Iris pigment epithelial cell (primary cell): ENCODE results near the gene SMAD6.

Experiments
- DNase-seq: peaks from one replicate; pipeline ENCODE4 v3.0.0-alpha.2; 2011; ENCODE audit warnings: low read depth

Gene SMAD6

GRCh38 chr15:66721020-66721419, 19.0 kb downstream of the SMAD6 start:
- DNase-seq: no peak

GRCh38 chr15:66721501-66721937, 19.5 kb downstream of the SMAD6 start:
- DNase-seq: peak; percentile 63

DNA sequence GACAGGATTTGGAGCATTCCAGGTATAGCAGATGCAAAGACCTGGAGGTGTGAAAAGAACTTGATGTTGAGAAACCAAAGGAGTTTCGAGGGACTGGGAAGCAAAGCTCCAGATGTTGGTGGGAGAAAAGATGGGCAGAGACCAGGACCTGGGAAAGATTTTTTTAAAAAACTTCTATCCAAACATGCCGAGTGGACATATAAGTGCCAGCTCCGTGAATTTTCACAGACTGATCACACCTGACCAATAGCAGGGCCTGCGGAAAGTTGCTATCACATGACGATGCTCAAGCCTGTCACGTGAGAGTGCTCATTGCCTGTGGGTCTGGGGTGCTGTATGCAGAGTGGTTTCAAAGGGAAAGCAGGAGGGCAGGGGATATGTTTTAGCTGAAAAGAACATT, 19.9 kb downstream of the SMAD6 start:
- DNase-seq: no peak

DNA sequence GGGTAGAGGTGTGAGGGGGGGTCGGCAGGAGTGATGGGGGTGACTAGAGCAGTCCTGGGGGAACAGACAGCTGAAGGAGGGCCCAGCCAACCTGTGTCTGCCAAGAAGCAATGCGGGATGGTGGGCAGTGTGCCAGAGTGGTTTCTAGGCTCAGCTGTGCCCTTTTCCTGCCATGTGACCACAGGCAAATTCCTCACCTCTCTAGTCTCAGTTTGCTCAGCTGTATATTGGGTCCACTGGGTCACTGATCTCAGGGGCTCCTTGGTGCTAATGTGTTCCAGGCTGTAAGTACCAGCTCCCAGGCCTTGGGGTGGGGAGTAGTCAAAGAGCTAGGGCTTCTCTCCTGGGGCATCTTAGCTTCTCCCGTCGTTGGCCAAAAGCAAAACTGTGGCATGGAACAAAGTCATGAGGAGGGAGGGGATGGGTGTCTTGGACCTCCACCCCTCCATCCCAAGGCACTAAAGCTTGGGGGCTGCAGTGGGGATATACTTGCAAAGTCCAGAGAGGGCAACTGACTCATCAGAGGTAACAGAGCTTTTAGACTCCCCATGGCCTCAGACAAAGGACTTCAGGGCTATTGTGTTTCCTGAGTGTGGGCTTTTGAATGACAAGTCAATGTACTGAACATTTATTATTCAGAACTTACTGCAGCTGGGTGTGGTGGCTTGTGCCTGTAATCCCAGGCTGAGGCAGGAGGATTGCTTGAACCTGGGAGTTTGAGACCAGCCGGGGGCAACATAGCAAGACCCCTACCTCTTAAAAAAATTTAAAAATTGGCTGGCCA, 20.9 kb downstream of the SMAD6 start:
- DNase-seq: no peak

DNA sequence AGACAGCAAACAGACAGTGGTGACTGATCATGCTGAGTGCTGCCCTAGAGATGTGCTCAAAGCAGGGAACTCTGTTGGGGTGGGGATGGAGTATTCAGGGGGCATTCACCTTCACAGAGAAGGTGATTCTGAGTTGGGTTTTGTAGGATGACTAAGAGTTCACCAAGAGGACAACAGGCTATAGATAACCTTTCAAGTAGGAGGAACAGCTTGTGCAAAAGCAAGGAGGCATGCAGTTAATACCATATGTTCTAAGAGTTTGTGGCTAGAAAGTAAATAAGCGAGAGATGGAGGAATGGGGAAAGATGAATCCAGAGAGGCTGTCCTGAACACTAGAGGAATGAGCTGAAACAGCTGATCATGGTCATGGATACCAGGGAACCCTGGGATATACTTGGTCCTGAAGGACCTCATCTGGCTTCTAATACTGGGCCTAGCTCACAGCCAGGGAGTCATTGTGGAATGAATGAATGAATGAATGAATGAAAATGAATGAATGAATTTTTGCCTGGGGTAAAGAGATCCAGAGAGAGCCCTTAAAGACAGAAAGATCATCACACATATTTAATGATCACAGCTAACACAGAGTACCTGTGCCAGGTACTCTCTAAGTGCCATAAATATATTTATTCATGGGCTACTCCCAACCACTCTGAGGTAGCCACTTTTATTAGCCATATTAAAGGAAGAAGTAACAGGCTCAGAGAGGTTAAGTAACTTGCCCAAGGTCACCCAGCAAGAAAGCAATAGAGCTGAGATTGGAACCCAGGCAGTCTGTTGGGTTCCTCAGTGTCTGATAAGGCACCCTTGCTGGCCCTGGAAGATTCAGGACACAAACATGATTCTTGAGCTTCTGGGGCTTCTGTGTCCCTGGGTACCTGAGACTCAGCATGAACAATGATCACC, 22.0 kb downstream of the SMAD6 start:
- DNase-seq: peak; percentile 83

DNA sequence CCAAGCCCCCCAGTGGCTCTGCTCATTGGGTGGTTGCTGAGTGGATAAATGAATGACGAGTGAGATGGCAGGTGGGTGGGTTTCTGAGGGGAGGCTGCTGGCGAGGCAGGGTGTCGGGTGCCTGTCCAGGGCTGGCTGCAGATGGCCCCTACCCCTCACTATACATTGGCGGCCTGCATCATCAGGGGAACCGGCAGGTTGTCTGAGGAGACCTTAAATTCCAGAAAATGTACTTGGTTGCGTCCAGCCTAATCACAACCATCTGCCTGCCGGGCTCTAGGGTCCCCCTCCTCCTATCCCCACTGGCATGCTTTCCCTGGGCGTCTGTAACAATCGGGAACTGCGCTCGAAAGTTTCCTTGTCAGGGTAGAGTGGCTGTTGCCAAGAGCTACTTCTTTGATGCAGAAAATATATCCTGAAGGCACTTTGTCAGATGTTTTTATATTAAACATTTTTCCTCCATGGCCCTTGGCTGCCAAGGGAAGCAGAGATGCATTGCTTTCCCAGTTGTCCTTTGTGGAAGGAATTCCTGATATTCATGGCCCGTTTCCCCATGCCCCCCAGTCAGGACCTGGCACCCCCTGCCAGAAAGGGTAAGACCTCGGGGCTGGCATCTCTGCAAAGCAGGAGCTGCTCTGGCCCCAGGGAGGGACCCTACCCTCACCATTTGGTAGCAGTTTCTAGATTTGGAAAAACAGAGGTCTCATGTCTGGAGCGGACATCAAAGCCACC, 22.9 kb downstream of the SMAD6 start:
- no peak for DNase-seq

- DNase-seq: no peak
Observed at GRCh38 chr15:66725464-66725785, 23.4 kb downstream of the SMAD6 start.

- no peak for DNase-seq
Observed at GRCh38 chr15:66726386-66726785, 24.4 kb downstream of the SMAD6 start.

DNA sequence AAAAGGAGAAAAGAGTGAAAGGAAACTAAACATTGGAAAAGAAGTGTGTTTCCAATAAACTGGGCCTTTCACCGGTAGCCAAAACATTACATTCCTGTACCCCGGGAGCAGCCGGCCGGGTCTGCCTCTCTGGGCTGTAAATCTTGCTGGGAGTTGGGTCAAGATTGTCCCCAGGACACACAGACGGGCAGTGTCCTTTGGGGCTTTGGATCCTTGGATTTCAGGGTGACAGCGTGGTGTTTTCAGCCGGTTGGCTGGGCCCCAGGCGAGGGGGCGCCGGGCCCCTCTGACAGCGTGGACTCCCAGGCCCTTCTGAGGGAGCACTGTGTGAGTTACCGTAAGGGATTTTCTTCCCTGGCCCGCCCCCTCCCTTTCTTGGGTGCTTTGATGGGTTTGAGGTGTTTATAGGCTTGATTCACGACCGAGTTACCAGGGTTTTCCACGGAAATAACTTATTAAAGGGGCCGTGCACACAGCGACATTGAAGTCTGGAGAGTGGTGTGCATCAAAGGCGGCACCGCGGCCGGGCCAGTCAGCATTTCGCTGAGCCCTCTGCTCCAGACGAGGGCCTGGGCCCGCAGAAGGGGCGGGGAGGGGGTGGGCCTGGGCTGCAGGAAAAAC, 27.4 kb downstream of the SMAD6 start:
- peak; percentile 54 for DNase-seq

DNA sequence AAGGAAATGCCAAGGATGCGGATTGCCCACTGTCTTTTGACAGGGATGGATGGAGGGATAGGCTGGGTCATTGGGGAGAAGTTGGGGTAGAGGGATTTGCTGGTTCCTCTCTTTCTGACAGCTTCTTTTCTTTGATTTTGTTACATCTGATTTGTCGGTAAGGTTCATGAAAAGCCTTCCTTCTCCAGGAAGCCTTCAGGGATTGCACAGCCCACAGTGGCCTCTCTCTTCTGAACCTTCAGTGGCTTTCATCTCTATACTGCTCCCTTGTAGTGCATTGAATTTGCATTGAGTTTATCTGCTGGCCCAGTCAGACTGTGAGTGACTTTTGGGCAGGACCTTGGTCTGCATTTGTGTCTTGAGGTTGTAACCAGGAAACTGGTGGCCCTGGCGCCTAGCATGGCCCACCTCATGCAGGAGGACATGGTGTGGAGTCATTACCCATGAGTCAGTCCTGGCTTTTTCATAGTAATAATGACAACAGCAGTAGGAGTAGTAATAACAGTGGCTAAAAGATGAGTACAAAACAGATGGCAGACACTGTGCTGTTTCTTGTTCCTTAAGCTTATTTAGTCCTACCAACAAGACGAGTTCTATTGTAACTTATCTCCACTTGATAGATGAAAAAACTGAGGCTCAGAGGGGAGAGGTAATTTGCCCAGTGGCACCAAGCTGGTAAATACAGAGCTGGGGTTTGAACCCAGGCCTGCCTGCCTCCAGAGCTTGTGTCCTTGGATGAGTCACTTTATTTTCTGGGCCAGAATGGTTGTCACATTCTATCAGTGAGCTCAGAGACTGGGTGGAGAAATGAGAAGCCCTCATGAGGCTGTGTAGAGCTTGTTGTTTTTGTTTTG, 28.4 kb downstream of the SMAD6 start:
- peak; percentile 70 for DNase-seq

DNA sequence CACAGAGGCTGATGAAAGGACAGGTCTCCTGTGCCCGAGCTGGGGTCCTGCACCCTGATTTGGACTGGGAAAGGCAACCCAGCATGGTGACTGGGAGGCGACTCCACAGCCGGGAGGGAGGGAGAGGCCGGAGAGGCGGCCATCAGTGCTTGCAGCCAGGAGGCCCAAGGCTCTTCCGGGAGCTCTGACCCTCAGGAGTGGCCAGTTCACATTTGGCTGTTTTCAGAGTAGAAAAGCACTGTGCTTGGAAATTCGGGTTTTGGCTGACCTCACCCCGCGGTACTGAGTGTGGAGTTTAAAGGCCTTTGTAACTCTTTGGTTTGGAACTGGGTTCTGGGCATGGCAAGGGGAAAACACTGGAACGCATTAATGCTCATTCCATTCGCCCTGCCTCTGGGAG, 31.9 kb downstream of the SMAD6 start:
- DNase-seq: no peak

- no peak for DNase-seq
Observed at GRCh38 chr15:66734961-66735908, 33.2 kb downstream of the SMAD6 start.

DNA sequence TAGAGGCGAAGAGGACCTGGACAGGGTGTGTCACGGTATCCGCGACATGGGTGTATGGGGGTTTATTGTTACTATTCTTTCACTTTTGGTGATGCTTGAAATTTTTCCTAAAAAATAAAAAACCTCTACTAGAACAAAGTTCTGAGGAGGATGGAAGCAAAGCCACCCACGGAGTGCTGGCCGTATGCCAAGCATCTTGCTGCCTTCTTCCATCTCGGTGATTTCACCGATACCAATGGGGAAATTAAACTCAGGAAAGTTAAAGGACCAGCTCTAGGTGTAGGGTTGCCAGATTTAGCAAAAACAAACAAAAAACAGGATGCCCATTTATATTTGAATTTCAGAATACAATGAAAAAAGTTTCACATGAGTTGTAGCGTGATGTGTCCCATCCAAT, 33.9 kb downstream of the SMAD6 start:
- no peak for DNase-seq

- no peak for DNase-seq
Observed at GRCh38 chr15:66737243-66738010, 35.4 kb downstream of the SMAD6 start.

DNA sequence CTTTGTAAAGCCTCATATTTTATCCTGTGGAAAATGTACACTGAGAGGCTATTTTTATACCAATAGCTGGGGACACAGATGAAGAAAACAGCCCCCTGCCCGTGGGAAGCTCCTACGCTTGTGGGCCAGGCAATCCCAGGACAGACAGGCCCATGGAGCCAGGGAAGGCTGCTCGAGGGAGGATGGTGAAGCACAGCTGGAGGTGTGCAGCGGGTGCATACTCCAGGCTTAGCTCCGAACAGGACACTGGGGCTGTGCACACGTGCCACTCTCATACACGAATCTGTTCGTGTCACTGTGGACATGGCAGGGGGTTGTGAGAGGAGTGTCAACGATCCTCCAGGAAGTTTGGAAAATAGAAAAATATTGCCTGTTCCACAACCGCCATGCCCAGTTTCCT, 36.1 kb downstream of the SMAD6 start:
- DNase-seq: no peak

DNA sequence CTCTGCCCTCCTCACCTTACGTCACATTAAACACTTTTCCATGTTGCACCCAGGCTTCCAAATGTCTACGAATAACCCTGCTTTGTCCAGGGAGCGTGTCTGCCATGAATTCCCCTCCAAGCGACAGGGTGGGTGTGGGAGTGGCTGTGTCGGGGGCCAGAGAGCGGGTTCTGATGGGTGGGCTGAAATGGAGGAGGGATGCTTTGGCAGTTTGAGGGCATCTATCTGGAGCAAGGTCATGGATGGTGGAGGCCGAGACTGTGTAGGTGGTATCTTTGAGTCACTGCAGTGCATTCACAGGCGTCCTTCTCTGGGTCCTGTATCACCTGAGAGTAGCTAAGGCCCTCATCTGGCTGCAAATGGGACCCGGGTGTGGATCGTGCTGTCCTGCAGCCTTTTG, 36.6 kb downstream of the SMAD6 start:
- DNase-seq: no peak

DNA sequence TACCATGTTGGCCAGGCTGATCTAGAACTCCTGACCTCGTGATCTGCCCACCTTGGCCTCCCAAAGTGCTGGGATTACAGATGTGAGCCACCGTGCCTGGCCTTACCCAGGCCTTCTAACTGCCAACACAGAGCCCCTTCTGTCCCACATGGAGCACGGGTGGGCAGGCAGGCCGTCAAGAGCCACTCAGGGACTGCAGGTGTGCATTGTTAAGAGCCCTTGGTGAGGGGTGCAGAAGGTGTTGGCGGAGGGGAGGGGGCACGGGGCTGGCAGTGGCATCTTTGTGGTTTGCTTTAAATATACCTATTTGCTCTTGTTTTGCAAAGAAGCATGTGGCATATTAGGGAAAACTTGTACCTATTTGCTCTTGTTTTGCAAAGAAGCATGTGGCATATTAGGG, 37.3 kb downstream of the SMAD6 start:
- no peak for DNase-seq

GRCh38 chr15:66740802-66741201, 38.8 kb downstream of the SMAD6 start:
- no peak for DNase-seq

GRCh38 chr15:66741646-66742045, 39.6 kb downstream of the SMAD6 start:
- DNase-seq: no peak
